Heart left ventricle (tissue), 16 donors: ENCODE measurements around the gene GATA6. TPM values are rescaled to one million over a fixed set of nuclear protein-coding genes. Genes with fewer than 3 reads are reported as not detected.

Source experiments
- ATAC-seq, 4 donors: fragments of 200-7000 bp; cut with Tn5 transposase; one replicate each; pipeline ENCODE4 v1.9.1; 2020 to 2022; ENCODE audit warnings: moderate library complexity in 4 of 4, mild to moderate bottlenecking in 3 of 4, moderate number of reproducible peaks in 1 of 4
- DNase-seq, 5 donors: peaks; one replicate each; pipeline ENCODE4 v3.0.0-alpha.2; 2020
- H3K27ac ChIP-seq, 12 donors: fragments of 200-600 bp; sonication (generic) in 4 of 12; one replicate each; pipeline versions ENCODE4 v1.5.0 to v1.8.0; 2016 to 2022; ENCODE audit warnings: mild to moderate bottlenecking in 2 of 12
- H3K27me3 ChIP-seq, 9 donors: fragments of 200-600 bp; sonication (generic) in 2 of 9; one replicate each; pipeline versions ENCODE4 v1.5.1 to v1.8.0; 2016 to 2022; ENCODE audit warnings: mild to moderate bottlenecking in 3 of 9
- H3K36me3 ChIP-seq, 9 donors: fragments of 200-600 bp; sonication (generic) in 2 of 9; one replicate each; pipeline versions ENCODE4 v1.5.0 to v1.8.0; 2018 to 2022; ENCODE audit warnings: mild to moderate bottlenecking in 2 of 9
- H3K4me1 ChIP-seq, 12 donors: fragments of 200-600 bp; sonication (generic) in 4 of 12; one replicate each; pipeline versions ENCODE4 v1.5.0 to v1.8.0; 2016 to 2022; ENCODE audit warnings: mild to moderate bottlenecking in 3 of 12
- H3K4me3 ChIP-seq, 12 donors: fragments of 200-600 bp; sonication (generic) in 4 of 12; one replicate each; pipeline versions ENCODE4 v1.5.0 to v1.8.0; 2017 to 2022; ENCODE audit warnings: mild to moderate bottlenecking in 9 of 12, moderate library complexity in 4 of 12
- H3K9me3 ChIP-seq, 12 donors: fragments of 200-600 bp; sonication (generic) in 4 of 12; one replicate each; pipeline versions ENCODE4 v1.5.0 to v1.8.0; 2016 to 2022; ENCODE audit warnings: mild to moderate bottlenecking in 1 of 12
- POLR2A ChIP-seq, 2 donors: fragments of 450-650 bp; IDR thresholded peaks; one replicate each; pipeline ENCODE4 v1.6.1; 2017; ENCODE audit warnings: antibody characterized with exemption in 2 of 2, mild to moderate bottlenecking in 2 of 2, moderate library complexity in 2 of 2
- WGBS, 4 donors: extraction: QIAGEN DNeasy Blood & Tissue Kit in 2 of 4; methylation state at CpG; one replicate each; pipeline versions ENCODE4 v1.1.5 to v1.1.7; 2013 to 2018; 5-methylcytosine and 5-hydroxymethylcytosine counted together
- intact Hi-C, 10 donors: fragments of 100-400 bp; cut with DNase I; formaldehyde crosslinking; loops; one replicate each; pipeline versions ENCODE4 v1.11.1 to v1.14.2; 2022
- polyA plus RNA-seq, 2 donors: library from polyadenylated mRNA; stranded (reverse); fragments of 200-250 nt; gene quantifications; one replicate each; pipeline ENCODE4 v1.2.3, GENCODE V29; 2013
- total RNA-seq, 9 donors: library from RNA; depleted of rRNA in 2 of 9; stranded (reverse); fragments of >200 nt in 2 of 9; fragmentation: NEBNext Ultra II Directional in 3 of 9; extraction: Animal tissue kit (Norgen Biotek cat#: 25700) in 3 of 9; gene quantifications; one replicate each; pipeline versions ENCODE4 v1.1.0 to v1.2.4, GENCODE V29; 2016 to 2023
- TF ChIP-seq, protein P1 (sequence below), 12 donors: fragments of 200-600 bp; sonication (generic) in 4 of 12; IDR thresholded peaks; one replicate each; pipeline versions ENCODE4 v1.5.0 to v1.8.0; 2018 to 2022; ENCODE audit warnings: antibody characterized with exemption in 12 of 12, mild to moderate bottlenecking in 5 of 12
- donor health status: ischemic (EF 13 %, LVEDD 7.1; RV severe dilation, severe dysfunction).
- donor health status: healthy with polysubstance abuse.
- donor health status: DM: no; HTN: yes; CAD: no.
- donor health status: DM: no; HTN: no; CAD: no.
- donor health status: ischemic (EF 25% LVEDD 6.9; RV normal size, moderate dysfunction).
- donor health status: ischemic (EF 25% LVEDD 5.7; RV mildly dilated, moderate dysfunction).
- donor health status: healthy.
- donor health status: DM: yes; HTN: yes; CAD: no.
- donor health status: ischemic (EF 35%, LVEDD 5.7; RV mildly dilated, moderate dysfunction).
- donor health status: nonischemic (EF 11% LVEDD 7.7; RV severe dilation, severe dysfunction).
- donor health status: DM: yes; HTN: yes; CAD: no.
- donor health status: PGD.
- donor health status: ischemic (EF 29% LVEDD 5.4; RV normal size, mild dysfunction).
- donor health status: nonischemic (EF 23%, LVEDD 6.1; RV moderate dilation, normal function).

Gene GATA6
- total and polyA plus RNA-seq, 11 donors, result 42.1 to 97.7 (median 74.9) TPM

DNA sequence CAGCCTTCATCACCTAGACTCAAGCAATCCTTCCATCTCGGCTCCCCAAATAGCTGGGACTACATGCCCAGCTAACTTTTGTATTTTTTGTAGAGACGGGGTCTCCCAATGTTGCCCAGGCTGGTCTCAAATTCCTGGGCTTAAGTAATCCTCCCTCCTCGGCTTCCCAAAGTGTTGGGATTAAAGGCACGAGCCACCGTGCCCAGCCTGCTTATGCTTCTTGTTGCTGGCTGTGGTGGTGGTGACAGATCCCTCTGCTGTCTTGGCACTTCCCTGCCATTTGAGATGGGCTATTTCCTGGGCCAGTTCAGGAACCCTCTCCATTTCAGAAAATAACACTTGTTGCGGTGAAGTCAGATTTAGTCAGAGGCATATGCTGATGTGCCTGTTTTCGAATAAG lies 28.8 kb downstream of the GATA6 start:
- TF ChIP-seq, protein P1, sequence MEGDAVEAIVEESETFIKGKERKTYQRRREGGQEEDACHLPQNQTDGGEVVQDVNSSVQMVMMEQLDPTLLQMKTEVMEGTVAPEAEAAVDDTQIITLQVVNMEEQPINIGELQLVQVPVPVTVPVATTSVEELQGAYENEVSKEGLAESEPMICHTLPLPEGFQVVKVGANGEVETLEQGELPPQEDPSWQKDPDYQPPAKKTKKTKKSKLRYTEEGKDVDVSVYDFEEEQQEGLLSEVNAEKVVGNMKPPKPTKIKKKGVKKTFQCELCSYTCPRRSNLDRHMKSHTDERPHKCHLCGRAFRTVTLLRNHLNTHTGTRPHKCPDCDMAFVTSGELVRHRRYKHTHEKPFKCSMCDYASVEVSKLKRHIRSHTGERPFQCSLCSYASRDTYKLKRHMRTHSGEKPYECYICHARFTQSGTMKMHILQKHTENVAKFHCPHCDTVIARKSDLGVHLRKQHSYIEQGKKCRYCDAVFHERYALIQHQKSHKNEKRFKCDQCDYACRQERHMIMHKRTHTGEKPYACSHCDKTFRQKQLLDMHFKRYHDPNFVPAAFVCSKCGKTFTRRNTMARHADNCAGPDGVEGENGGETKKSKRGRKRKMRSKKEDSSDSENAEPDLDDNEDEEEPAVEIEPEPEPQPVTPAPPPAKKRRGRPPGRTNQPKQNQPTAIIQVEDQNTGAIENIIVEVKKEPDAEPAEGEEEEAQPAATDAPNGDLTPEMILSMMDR (IDR thresholded peaks at IDR 0.05), result no peak
- no peak for TF ChIP-seq POLR2A (IDR thresholded peaks at IDR 0.05)
- intact Hi-C loops, result loop anchor here in 1 of 10 donors (10.0 kb wide), 1 partner anchor 147 kb away; no protein-coding TSS in a partner anchor
- peak in 1 of 4 donors; percentile 13 for ATAC-seq
- Histone ChIP-seq H3K9me3 (no peaks in the 10 kb centered on the region), H3K27me3 (no peaks in the 10 kb centered on the region), H3K27ac (peak overlapping the region in 11 of 12 donors; percentile 33 to 100 (median 59)), H3K4me1 (peaks cover 5 to 97% (median 67%) of the 10 kb centered on the region in 12 donors), H3K4me3 (peak overlapping the region in 1 of 12 donors; percentile 20), H3K36me3 (peaks cover 0 to 71% (median 24%) of the 10 kb centered on the region in 9 donors)
- DNase-seq, result no peak
- 49 to 63% (median 57%) methylated on average over 7 of the region's 7 CpGs for WGBS, 4 donors

DNA sequence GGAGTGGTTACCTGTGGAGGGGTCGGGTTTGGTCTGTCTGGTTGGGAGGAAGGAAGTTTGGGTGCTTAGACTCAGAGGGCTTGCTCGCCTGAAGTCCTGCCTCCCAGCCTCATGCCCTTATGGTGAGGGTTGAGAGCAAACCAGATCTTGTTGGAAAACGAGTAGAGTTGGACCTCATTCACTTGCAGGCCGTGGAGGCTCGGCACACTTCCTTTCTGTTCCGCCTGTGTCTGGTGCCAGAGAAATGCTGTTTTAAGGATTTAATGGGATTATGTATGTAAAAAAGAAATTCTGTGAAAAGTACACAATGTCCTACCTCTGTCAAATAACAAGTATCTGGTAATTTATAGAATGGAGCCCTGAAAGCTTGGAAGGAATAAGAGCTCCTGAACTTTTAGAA lies 29.6 kb downstream of the GATA6 start:
- peak overlapping the region; percentile 7 to 100 (median 48) for H3K27ac ChIP-seq
- H3K36me3 ChIP-seq, result peaks cover 0 to 71% (median 24%) of the 10 kb centered on the region in 9 donors
- intact Hi-C loops, result loop anchor here in 1 of 10 donors (10.0 kb wide), 1 partner anchor 146 kb away; no protein-coding TSS in a partner anchor
- DNase-seq, result no peak
- TF ChIP-seq, protein P1 (IDR thresholded peaks at IDR 0.05), result no peak
- TF ChIP-seq POLR2A (IDR thresholded peaks at IDR 0.05), result no peak
- ATAC-seq, result peak in 1 of 4 donors; percentile 8
- 37 to 66% (median 53%) methylated on average over 6 of the region's 6 CpGs for WGBS, 4 donors
- H3K27me3 ChIP-seq, result no peaks in the 10 kb centered on the region
- H3K4me3 ChIP-seq, result no peak overlapping the region
- H3K4me1 ChIP-seq, result peaks cover 5 to 95% (median 69%) of the 10 kb centered on the region in 12 donors
- no peaks in the 10 kb centered on the region for H3K9me3 ChIP-seq

DNA sequence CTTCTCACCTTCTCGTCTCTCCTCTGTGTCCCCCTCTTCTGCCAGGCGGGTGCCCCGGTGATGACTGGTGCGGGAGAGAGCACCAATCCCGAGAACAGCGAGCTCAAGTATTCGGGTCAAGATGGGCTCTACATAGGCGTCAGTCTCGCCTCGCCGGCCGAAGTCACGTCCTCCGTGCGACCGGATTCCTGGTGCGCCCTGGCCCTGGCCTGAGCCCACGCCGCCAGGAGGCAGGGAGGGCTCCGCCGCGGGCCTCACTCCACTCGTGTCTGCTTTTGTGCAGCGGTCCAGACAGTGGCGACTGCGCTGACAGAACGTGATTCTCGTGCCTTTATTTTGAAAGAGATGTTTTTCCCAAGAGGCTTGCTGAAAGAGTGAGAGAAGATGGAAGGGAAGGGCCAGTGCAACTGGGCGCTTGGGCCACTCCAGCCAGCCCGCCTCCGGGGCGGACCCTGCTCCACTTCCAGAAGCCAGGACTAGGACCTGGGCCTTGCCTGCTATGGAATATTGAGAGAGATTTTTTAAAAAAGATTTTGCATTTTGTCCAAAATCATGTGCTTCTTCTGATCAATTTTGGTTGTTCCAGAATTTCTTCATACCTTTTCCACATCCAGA lies 31.3 kb downstream of the GATA6 start:
- ATAC-seq, result peak; percentile 18 to 69 (median 54)
- Histone ChIP-seq H3K36me3 (peaks cover 0 to 62% (median 24%) of the 10 kb centered on the region in 9 donors), H3K27me3 (no peaks in the 10 kb centered on the region), H3K9me3 (no peaks in the 10 kb centered on the region), H3K4me1 (peaks cover 2 to 93% (median 68%) of the 10 kb centered on the region in 12 donors), H3K4me3 (peak overlapping the region in 2 of 12 donors; percentile 15 to 35), H3K27ac (peak overlapping the region in 11 of 12 donors; percentile 17 to 87 (median 67))
- no peak for TF ChIP-seq POLR2A (IDR thresholded peaks at IDR 0.05)
- TF ChIP-seq, protein P1 (IDR thresholded peaks at IDR 0.05), result peak in 1 of 12 donors; percentile 12
- WGBS, 4 donors, result 43 to 59% (median 54%) methylated on average over 10 to 32 of the region's 32 CpGs
- intact Hi-C loops, result loop anchor here in 2 of 10 donors (5.0 to 10.0 kb wide), 2 partner anchors 147 to 364 kb away; no protein-coding TSS in a partner anchor
- peak in 1 of 5 donors; percentile 58 for DNase-seq

DNA sequence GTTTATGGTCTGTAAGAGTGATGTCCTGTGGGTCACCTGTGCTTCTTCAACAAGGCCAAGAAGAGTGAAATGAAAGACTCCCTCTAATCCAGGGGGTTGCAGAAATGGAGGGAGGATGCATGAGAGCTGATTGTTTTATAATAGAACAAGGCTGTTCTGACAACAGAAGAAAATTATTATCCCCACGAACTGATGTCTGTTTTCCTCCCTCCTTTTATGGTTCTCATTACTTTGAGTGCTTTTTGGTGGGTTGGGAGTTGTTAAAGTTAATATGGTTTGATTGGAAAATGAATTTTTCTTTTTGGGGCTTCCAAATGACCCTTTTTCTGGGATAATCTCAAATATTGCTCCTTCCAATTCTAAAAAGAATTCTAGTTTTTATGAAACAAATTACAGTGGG lies 33.6 kb downstream of the GATA6 start:
- TF ChIP-seq POLR2A (IDR thresholded peaks at IDR 0.05), result no peak
- TF ChIP-seq, protein P1 (IDR thresholded peaks at IDR 0.05), result no peak
- Histone ChIP-seq H3K4me3 (no peak overlapping the region), H3K36me3 (peaks cover 0 to 42% (median 24%) of the 10 kb centered on the region in 9 donors), H3K9me3 (no peaks in the 10 kb centered on the region), H3K27me3 (no peaks in the 10 kb centered on the region), H3K27ac (peak overlapping the region in 5 of 12 donors; percentile 10 to 72 (median 32)), H3K4me1 (peaks cover 2 to 87% (median 53%) of the 10 kb centered on the region in 12 donors)
- ATAC-seq, result no peak
- intact Hi-C loops, result loop anchor here in 2 of 10 donors (5.0 to 10.0 kb wide), 2 partner anchors 144 to 362 kb away; no protein-coding TSS in a partner anchor
- no peak for DNase-seq
- WGBS, 4 donors, result 45 to 56% (median 46%) methylated on average over 1 of the region's 1 CpG
